AG08396 (cell line): ENCODE measurements around the gene THPO.

Experiments
- DNase-seq: peaks from one replicate; pipeline ENCODE4 v3.0.0; 2012; ENCODE audit warnings: low spot score, mixed read lengths

The THPO gene

DNA sequence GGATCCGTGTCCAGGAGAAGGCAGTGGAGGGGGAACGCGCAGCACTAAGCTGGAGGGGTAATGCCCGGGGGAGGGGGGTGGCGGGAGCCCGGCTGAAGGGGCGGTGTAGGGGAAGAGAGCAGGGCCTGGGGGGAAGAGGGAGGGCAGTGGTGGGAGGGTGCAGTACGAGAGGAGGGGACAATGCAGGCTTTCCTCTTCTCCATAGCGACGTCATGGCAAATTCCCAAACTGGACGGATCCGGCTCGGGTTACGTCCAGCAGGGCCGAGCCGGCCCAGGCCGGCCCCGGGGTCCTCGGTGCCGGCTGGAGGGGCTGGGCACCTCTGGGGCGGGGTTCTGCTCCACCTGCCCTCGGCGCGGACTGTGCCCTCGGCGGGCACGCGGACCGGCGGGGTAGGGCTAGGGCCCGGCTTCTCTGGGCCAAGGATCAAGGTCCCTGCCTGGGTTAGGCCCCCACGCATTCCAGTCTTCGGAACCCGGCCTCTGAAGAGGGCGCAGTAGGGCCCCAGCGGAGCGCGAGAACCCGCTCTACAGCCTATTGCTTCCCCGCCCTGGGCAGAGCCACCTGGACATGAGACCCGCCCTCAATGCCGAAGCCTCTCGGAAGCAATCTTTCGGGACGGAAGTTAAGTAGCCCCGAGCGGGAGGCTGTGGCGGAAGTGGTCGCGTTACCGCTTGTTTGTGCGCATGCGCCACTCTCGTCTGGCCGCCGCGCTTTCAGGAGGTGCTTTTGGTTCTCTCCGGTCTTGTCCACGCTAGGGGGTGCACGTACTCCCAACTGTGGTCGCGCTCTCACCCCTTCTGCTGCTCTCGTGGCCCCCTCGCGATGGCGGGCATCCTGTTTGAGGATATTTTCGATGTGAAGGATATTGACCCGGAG is 15.1 kb downstream of the THPO start:
- DNase-seq, result peak; percentile 97

DNA sequence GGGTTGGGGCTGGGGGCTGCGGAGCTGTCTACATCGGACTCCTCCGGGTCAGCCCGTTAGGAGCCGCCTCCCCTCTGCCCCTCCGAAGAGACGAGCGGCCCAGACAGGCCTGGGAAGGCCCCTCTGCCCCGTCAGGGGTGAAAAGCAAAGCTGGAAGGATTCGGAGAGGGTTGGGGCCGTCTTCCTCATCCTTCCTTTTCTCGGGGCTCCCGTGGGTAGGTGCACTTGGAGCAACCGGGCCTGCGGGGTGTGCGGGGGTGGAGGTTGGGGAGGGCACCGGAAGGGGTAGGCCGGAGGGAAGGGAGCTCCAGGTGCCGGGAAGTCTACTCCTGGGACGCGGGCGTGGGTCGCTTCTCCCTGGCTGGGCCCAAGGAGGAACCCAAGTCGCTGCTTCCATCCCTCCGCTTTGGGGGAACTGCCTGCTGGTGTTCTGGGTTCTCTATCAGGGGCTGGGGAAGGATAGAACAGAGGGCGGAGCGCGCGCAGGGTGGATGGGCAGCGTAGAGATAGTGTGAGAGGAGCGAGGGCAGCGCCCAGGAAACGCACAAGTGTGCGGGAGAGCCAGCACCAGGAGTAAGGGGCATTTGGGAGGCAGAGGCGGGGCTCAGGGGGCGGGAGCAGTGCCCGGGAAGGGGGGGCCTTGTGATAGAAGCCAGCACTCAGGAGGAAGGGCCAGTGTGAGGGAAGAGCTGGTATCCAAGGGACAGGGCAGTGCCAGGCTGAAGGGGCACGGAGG is 15.9 kb downstream of the THPO start:
- DNase-seq, result peak; percentile 78

DNA sequence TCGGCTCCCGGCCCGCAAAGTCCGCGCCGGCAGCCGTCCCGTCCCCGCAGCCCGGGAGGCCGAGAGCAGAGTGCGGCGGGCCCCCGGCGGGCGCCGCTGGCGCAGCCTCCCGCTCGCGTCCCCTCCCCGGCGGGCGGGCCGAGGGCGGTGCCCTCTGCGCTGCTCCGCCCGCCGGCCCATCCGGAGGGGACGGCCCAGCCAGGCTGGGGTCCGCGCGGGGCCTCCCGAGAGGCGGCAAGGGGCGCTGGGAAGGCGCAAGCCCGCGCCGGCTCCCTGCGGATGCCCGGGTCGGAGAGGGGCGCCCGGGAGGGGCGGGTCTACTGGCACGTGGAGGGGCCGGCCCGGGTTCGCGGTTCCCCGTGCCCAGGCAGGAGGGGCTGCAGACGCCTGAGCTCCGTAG is 16.5 kb downstream of the THPO start, which contains the start of the genes CLCN2 and POLR2H:
Gene CLCN2 (minus strand): TSS at position 74 of the 400 bp plus-strand sequence. CDS start 126 bp downstream, outside the sequence.
Gene POLR2H (plus strand): TSS at position 179 of the 400 bp plus-strand sequence. CDS start 1,783 bp downstream, outside the sequence.
- DNase-seq, result peak; percentile 82

DNA sequence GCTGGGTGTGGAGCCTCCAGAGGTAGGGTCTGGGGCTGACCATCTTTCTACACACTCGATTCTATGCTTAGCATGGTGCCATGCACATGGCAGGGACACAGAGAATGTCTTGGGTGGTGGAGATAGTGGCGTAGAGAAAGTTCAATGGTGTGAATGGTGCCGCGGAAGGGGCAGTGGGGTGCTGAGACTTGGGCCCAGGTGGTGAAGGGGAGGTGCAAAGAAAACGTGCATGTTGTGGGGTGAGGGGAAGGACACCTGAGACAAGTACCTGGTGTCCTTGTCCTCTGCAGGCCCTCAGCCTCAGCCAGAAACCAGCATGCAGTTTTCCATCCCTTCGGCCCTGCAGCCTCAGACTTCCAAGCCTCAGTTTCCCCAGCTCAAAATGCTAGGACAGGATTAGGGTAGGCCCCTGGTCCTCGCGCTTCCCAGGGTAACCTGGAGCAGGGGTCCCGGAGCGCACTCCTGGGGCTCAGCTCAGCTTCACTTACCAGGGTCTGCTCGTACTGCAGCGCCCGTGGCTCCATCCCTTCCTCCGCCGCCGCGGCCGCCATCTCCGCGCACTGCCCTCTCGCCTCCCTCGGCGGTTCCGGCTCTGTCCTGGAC is 17.0 kb downstream of the THPO start:
- no peak for DNase-seq

DNA sequence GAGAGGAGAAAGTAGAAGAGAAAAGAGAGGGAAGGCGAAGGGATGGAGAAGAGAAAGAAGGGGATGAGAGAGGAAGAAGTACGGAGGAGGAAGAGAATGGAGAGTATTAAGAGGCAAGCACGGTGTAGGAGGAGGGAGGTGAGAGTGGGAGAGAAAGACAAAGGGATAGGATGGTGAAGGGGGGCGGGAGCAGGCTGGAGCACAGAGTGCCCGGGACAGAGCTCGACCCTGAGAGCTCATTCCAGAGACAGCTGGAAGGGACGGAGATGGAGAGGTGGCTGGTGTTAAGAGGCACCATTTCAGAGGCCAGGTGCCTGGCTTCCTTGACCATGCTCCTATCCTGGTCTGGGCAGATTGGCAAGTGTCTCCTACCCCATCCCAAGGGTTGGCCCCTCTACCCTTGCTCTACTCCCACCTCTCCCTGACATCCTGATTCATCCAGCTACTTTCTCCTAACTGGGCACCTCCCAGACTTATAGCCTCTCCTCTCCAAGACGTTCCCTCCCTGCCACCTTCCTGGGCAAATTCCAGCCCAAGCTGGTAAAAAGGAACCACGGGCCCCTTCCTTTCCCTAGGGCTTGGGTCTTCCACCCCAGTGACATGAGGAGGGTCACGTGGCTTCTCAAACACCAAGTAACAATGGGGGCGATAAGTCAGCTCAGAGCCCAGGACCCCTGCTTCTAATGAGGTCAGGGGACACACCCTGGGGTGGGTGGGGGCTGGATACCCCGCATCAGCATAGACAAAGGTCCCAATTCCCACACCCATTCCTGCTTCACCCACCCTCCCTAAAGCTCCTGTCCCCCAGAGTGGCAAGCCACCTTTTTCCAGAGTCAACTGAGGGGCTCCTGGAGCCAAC is 17.7 kb downstream of the THPO start:
- no peak for DNase-seq

DNA sequence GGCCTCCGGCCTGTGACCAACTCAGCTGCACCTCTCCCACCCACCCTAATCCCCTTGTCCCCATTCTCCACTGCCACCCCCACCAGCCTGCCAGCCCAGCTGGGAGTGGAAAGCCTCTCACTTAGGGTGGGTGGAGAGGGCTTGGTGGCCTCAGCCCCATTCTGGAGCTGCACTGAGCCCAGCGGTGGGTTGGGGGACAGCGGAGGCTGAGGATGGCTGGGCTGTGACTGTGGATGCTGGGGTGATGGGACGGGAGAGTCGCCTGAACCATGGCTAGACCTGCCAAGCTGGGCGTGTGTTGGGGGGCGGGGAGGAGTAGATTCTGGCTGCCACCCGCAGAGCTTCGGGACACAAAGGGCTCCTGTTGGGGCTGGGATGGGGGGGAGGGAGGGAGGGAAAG is 18.4 kb downstream of the THPO start:
- no peak for DNase-seq

DNA sequence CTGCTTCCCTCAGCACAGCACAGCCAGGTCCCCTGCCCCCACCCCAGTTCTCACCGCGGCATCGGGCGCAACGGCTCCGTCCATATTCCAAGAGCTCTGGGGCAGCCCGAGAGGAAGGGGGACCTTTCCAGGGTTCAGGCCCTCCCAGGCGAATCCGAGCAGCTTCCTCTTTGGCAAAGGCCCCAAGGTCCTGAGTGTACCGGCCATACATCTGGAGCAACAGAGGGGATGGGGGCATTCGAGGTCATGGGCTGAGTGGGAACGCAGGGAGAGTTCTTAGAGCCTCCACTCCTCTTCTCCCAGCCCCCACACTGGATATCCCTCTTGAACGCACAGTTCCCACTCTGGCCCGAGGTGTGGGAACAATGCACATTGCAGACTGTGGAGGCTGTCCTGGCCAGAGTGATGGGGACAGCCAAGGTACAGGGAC is 19.1 kb downstream of the THPO start:
- DNase-seq, result no peak

DNA sequence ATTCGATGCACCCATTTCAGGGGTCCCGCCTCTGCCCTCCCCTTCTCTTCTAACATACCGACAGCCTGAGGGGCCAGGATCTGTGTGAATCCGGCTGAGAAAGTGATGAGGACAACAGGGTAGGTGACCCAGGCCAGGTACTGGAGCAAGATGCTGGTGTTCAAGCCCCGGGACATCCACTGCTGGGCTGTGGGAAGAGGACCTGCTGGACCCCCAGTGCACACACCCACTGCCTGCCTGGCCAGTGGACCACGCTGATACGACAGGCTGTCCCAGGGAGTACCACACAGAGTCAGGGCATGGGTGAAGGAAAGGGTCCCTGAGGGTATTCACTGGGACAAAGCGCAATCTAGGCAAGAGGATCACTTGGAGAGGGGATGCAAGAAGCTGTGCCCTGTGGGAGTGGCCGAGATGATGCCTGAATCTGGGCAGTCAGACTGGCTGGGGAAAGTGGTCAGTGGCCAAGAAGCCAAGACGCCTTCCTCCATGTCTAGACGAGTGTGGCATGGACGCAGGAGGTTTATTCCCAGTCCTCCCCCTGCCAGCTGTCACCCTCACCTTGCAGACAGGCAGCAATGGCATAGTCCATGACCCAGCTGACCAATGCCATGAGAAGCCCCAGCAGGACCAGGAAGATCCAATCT is 19.8 kb downstream of the THPO start:
- no peak for DNase-seq

DNA sequence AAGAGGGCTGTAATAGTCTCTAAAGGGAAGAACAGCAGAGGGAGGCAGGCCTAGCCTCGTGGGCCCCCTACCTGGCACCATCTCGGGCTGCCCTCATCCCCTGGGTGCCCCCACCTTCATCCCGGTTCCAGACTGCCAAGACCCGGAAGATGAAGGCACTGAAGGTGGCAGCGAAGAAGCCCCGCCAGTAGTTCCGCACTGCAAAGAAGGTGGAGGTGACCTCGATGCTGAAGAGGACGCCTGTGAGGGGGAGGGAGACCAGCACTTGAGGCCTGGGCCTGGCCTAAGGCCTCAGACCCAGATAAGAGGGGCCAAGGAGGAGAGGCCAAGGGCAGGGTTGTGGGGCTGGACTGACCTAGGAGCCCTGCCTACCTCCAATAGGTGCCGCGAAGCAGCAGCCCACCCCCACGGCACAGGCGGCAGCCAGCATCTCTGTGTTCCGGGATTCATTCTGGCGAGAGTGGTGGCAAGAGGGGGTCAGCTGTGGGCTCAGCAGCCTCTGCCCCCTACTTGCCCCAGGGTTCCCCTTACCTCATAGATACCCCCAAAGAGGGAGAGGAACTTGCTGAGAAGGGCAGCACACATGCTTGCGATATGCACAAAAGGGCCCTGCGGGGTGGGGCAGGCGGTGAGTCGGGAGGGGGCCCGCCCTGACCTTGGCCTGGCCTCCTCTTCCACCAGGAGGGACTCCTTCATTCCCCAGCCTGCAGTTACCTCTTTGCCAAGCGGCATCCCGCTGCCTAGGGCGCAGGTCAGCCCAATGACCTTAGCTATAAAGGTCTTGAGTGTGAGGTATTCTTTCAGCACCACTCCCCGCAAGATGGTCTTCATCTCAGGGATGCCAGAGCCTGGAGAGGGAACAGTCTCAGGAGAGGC is 20.5 kb downstream of the THPO start:
- DNase-seq, result no peak

DNA sequence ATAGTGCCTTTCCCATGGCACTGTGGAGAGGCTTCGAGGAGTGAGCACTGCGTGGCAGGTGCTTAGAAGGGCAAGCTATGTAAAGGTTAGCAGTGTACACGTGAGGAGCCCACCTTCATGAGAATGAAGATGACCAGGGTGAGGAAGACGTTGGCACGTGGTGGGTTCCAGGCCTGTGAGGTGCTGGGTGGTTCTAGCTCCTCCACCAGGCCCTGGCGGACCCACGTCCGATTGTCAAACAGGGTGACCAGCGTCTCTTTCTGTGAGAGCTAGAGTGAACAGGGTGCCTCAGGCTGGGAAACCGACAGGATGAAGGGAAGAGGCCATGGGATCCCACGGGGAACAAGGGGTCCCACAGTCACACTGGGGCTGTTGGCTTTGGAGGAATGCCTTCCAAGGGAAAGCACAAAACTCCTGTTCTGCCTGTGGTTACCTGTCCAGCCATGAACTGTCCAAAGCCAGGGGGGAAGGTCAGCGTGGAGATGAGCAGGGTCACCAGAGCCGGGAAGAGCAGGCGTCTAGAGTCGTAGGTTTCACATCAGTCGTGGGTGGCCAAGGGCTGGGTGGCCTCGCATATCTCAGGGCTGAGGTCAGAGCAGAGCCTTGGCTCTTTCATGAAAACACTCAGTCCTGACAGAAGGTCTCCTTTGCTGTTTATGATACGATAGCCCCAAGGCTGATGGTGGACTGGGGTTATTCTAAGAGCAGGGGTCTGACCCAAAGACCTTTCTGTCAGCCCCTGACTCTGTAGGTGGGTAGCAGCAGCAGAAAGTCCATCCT is 22.6 kb downstream of the THPO start:
- DNase-seq, result no peak

DNA sequence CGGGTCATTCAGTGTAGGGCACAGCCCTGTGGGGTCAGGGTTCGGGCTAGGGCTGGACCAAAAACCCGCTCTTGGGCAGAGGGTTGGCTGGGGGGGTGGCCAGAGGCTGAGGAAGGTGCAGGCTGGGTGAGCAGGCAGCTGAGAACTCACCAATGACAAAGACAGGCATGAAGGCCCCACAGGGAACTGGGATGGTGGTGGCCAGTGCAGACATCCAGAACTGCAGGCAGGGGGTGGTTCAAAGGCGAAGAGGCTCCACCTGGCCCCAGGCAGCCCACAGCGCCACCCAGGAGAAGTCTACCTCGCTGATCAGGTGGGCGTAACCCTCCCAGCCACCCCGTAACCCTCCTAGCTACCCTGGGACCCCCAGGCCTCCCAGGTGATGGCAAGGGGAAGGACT is 23.3 kb downstream of the THPO start:
- no peak for DNase-seq

DNA sequence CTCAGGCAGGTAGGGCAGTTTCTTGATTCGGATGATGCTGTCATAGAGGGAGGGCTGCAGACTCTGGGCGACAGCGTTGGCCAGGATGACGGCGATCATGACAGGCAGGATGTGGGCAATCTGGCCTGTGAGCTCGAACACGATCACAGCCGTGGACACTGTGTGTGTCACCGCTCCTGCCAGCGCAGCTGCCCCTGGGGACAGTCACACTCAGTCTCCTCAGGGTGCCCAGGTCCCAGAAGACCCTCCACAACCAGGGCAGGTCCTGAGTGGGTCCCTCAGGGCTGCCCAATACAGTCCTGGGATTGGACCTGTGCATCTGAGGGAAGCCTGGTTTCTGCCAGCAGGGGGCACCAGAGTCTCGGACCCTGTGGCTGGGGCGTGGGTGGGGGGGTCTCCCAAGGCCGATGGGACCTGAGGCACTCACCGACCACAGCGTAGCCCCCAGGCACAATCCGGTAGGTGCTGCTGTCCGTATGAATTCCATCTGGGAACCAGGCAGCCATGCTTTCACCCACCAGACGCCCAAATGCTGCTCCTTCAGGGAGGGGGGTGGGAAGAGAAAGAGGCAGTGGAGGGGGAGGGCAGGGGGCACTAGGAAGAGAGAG is 23.8 kb downstream of the THPO start:
- peak; percentile 59 for DNase-seq

DNA sequence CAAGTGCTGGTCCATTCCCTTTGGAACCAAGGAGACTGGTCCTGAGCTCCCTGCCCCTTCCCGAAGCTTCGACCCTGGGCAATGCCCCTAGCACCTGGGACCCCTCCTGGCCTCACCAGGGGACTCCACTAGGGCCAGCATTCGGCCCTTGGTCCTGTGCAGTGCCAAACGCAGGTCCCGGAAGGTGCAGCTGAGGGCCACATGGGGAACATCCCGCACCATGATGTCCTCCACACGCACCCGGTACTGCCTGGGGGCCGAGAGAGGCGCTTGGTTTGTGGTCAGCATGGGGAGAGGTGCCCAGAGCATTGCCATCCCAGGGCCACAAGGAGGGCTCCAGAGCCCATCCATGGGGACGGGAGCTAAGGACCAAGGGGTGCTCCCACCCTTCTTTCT is 24.5 kb downstream of the THPO start:
- DNase-seq, result no peak

DNA sequence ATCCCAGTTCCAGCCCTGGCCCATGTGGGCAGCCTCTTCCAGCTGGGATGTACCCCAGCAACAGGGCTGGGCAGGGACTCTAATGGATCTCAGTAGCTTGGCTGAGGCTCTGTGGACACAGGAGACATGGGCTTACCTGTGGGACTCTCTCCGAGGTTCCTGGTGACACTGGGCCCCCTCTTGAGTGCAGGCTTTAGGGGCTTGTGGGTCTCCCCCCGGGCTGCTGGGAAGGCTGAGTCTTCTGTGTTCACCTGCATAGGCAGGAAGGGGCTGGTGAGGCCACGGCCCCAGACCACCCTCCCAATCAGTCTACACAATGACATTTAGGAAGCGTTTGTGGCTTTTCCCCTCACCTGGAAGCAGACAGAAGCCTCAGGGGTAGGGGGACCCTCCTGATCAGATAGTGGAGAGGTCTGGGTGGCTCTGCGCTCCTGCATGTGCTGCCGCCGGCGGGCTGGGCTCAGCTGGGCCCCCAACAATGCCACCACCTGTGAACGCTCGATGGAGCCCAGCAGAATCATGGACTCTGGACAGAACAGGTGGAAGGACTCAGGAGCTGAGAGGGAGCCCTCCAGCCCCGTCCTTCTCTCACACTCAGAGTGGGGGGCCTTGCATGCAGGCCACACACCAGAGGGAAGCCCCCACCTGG is 25.0 kb downstream of the THPO start:
- DNase-seq, result no peak

DNA sequence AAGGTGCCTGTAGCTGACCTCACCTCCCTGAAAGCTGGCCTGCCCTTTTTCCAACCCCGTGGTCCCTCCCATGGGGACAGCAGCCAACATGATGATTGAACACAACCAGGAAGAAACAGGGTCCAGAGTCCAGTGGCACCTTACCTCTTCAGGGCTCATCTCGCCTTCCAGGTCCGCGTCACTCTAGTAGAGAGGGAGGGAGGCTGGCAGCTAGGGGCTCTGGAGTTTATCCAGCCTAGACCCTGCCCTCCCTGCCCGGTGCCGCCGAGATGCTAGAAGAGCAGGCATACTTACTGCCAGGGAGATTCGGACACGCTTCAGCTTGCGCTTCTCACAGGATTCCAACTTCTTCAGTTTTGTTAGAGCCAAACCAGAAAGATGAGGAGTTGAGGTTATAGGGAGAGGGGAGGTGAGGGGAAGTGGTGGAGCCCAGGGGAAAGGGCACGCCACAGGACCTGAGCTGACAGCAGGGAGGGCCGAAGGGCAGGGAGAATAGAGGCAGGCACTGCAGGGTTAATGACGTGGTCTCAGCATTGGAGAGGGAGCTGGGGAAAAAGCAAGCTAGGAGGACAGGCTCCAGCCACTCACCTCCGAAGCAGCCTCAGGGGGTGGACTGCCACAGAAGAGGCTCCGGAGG is 25.7 kb downstream of the THPO start:
- no peak for DNase-seq

DNA sequence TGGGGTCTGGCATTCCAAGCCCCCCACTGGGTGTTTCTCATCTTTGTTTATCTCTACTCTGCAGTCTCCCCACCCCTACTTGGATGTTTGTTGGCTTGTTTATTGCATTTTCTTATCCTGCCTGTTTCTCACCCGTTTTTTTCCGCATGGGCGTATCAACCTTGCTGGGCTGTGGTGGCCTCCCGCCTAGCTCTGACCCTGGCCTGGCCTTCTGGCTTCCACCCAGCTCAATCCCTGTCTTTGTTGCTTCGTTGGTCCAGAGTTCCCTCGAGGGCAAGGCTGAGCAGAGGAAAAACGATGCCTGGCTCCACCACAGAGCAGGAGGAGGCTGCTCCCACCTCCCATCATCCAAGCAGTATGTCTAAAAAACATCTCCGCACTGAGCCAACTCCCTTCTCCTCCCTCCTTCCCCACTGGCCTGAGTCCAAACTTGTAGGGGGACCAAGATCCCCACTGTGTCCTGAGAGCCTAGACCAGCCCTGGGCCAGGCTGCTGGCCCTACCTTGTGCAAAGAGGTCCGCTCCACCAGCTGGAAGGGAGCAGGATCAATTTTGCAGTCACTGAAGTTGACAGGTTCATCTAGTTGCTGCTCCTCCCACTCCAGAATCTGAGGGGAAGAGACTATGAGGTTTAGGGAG is 26.4 kb downstream of the THPO start:
- DNase-seq, result no peak

DNA sequence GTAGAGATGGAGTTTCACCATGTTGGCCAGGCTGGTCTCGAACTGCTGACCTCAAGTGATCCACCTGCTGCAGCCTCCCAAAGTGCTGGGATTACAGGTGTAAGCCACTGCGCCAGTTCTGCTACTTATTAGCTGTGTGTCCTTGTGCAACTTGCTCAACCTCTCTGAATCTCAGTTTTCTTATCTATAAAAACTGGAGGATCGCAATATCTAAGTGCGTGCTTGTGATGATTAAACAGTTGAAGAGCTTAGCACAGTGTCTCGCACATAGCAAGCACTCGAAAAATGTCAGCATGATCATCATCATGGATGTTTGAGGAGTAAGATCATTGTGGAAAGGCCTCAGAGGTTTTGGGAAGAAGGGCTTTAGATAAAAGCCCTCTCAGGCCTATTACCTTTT is 27.4 kb downstream of the THPO start:
- DNase-seq, result no peak
